ENCODE data around the gene ASGR2. TPM values are rescaled to one million over a fixed set of nuclear protein-coding genes. Genes with fewer than 3 reads are reported as not detected.

ASGR2 gene
- total RNA-seq: not detected in 2 replicates

GRCh38 chr17:7114241-7114874 lies at the start of gene ASGR2:
Gene ASGR2 (minus strand): TSS chr17:7114822. CDS start chr17:7114240, 582 bp downstream.

GRCh38 chr17:7079581-7080455 lies 34.8 kb downstream of the ASGR2 start, which contains the start of gene CLEC10A:
Gene CLEC10A (minus strand): TSS chr17:7080251. CDS start chr17:7078812, 1,439 bp downstream.

Small RNA genes lying within 50 kb of the gene (small RNA-seq; reads per million reads assigned to genes)
- not detected for gene AC120057.1

Other genes starting within 250 kb of the ASGR2 start
- not detected in 2 replicates for gene ALOX12, start 118.8 kb downstream of the ASGR2 start, total RNA-seq
- 25.9 and 47.6 TPM in 2 replicates for gene RNASEK, start 102.2 kb downstream of the ASGR2 start, total RNA-seq
- gene BCL6B, start 91.8 kb downstream of the ASGR2 start, total RNA-seq: under 0.01 TPM in 2 replicates
- 2.7 and 3.1 TPM in 2 replicates for gene SLC16A13, start 78.8 kb downstream of the ASGR2 start, total RNA-seq
- gene SLC16A11, start 70.7 kb downstream of the ASGR2 start, total RNA-seq: 0.22 and 5.5 TPM in 2 replicates
- not detected in 2 replicates for gene CLEC10A, start 34.6 kb downstream of the ASGR2 start, total RNA-seq
- 0.79 TPM in 1 of 2 replicates, not detected in the other for gene ASGR1, start 64.5 kb upstream of the ASGR2 start, total RNA-seq
- 2.5 and 11.8 TPM in 2 replicates for gene DLG4, start 105.0 kb upstream of the ASGR2 start, total RNA-seq
- 304 and 499 TPM in 2 replicates for gene ACADVL, start 105.1 kb upstream of the ASGR2 start, total RNA-seq
- gene DVL2, start 119.7 kb upstream of the ASGR2 start, total RNA-seq: 82.5 and 91.1 TPM in 2 replicates
- gene PHF23, start 124.6 kb upstream of the ASGR2 start, total RNA-seq: 43.6 and 47.1 TPM in 2 replicates
- gene GABARAP, start 127.6 kb upstream of the ASGR2 start, total RNA-seq: 155 and 349 TPM in 2 replicates
- gene CTDNEP1, start 136.9 kb upstream of the ASGR2 start, total RNA-seq: 28.7 and 34.3 TPM in 2 replicates
- 31.0 and 42.6 TPM in 2 replicates for gene ELP5, start 137.4 kb upstream of the ASGR2 start, total RNA-seq
- gene CLDN7, start 147.7 kb upstream of the ASGR2 start, total RNA-seq: 3.9 and 15.2 TPM in 2 replicates
- not detected in 2 replicates for gene SLC2A4, start 166.9 kb upstream of the ASGR2 start, total RNA-seq
- gene YBX2, start 179.8 kb upstream of the ASGR2 start, total RNA-seq: under 0.01 and 0.11 TPM in 2 replicates
- gene EIF5A, start 192.8 kb upstream of the ASGR2 start, total RNA-seq: 237 and 847 TPM in 2 replicates
- 43.2 and 91.3 TPM in 2 replicates for gene GPS2, start 200.5 kb upstream of the ASGR2 start, total RNA-seq
- 18.9 and 25.1 TPM in 2 replicates for gene NEURL4, start 214.5 kb upstream of the ASGR2 start, total RNA-seq
- under 0.01 and 0.33 TPM in 2 replicates for gene ACAP1, start 221.7 kb upstream of the ASGR2 start, total RNA-seq
- 9.4 and 12.6 TPM in 2 replicates for gene KCTD11, start 237.3 kb upstream of the ASGR2 start, total RNA-seq
- not detected in 2 replicates for gene TMEM95, start 240.3 kb upstream of the ASGR2 start, total RNA-seq